Measurements from ENCODE around the gene RELN.

DNA sequence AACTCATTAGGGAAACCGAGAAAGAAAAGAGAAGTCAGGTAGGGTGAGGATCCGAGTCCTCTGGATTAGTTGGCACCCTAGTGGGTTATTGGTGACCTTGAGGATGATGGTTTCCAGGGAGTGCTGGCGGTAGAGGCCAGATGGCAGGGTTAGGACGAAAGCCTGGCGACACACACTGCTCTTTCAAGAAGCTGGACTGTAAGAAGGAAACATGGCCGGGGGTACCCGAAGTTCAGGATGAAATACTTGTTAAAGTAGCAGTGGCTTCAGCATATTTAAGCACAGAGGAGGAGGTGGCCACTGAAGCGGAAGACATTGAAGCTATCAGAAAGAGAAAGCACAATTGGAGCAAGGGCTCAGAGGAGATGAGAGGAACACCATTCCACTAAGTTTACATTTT, 224.6 kb downstream of the RELN start:
- TF ChIP-seq EP300 (IDR thresholded peaks at IDR 0.05) (no peak), POLR2A (IDR thresholded peaks at IDR 0.05) (no peak)
